ENCODE results near the gene CLMP. TPM values are rescaled to one million over a fixed set of nuclear protein-coding genes. Genes with fewer than 3 reads are reported as not detected.

CLMP gene
- total RNA-seq, 1 experiment from 2014 or later, result 10.5 TPM

DNA sequence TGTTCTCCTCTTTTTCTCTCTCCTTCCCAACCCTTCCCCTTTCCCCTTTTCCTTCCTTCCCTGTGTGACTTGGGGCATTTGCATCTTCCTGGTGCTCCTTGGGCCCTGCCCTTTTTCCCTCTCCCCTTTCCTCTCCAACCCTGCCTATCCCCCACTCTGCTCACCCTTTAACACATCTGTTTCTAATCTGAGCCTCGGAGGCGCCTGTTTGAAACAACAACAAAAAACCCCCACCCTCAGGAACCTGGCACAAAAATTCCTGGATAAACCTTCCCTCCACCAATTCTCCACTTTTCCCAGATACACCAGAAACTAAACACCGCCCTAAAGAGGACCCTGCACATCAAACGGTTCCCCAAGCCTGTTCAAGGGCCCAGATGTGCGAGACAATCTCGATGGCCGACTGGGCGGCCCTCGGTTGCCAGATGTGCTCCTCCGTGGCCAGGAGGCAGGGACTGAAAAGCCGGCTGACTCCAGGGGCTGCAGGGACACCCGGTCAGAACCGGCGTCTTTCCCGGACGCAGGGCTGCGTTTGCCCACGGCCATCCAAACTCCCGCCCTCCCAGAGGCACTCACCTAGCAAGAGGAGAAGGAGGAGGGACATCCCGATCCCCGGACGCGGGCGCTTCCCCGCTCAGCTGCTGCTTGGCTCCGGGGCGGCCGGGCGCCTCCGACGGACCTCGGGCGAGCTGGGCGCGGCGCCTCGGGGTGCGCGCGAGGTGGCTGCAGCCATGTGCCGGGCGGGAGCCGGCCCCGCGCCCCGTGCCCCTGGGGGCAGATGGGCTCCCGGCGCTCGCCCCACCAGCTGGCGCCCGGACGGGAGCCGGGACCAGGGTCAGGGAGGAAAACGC, 486 bp downstream of the CLMP start:
- DNase-seq (ENCODE audit: extremely low read depth, low read depth), result no peak

DNA sequence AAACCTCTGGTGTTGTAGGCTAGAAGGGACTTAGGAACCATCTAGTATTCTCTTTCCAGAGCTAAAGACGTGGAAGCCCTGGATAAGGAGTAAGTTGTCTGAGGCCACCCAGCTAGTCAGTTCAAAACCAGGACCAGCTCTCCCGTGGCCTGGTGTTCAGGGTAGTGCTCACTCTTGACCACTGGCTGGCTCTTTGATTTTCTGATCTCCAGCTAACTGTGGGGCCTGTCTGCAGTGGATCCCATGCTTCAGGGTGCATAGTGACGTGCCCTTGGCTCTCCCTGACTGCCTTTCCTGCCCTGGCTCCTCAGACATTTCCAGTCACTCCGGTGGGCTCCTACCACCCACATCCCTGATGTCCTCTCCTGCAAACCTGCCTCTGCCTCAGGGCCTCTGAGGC, 1.3 kb downstream of the CLMP start:
- DNase-seq (ENCODE audit: extremely low read depth, low read depth), result no peak

DNA sequence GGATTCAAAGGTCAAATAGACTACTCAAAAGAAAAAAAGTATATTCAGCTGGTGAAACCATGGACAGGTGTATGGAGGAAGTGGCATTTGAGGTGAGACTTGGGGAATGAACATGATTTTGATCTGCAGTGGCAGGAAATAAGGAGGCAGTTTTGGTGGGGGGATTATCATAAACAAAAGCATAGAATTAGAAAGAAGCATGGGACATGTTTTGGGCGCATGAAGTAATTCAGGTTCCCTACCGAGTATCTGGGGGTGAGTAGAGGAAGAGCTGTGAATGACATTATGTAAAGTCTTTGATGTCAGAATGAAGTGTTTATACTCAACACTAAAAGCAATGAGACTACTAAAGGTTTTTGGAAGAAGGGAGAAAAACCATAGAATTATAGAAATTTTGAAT, 3.1 kb downstream of the CLMP start:
- DNase-seq (ENCODE audit: extremely low read depth, low read depth), result no peak

DNA sequence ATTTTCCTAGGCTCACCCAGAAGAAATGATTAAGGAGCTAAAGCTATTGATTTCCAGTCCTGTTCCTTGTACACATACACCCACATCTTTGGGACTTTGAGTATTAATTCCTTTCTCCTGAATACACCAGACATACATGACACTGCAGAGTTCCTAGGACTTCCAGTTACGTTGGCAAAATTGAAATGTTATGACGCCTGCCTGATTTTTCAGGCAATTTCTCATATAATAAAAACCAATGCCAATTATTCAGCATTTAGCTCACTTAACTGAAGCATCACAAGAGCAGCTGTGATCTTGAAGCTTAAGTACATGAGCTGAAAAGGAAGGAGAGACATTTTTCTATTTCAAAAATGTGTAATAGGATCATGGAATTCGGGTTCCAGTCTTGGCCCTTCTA, 4.5 kb downstream of the CLMP start:
- DNase-seq (ENCODE audit: extremely low read depth, low read depth), result no peak

DNA sequence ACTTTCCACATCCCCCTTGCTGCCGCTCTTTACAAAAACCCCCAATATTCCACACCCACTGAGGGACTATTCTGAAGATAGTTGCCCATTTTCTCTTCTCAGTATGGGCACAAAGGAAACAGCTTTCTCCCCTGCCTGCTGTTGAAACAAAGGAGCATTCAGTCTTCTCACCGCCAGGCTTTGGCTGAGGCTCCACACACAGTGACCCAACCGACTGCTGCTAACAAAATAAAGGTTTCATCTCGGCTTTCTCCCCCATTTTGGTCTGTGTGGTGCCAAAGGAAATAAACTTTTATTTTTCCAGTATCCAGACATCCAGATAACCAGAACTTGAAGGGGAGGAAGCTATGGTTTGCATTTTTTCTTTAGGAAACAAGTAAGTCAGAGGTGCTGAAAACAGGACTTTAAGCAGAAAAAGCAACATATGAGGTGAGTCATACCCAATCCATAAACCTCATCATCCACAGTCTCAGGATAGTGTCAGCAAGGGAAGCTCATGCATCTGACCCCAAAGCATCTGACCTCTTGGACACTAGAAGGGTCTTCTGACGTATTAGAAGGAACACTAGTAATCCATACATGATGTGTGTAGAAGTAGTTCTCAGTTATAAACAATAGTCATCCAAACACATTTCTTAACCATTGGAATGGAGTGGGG, 6.4 kb downstream of the CLMP start:
- DNase-seq (ENCODE audit: extremely low read depth, low read depth), result no peak

DNA sequence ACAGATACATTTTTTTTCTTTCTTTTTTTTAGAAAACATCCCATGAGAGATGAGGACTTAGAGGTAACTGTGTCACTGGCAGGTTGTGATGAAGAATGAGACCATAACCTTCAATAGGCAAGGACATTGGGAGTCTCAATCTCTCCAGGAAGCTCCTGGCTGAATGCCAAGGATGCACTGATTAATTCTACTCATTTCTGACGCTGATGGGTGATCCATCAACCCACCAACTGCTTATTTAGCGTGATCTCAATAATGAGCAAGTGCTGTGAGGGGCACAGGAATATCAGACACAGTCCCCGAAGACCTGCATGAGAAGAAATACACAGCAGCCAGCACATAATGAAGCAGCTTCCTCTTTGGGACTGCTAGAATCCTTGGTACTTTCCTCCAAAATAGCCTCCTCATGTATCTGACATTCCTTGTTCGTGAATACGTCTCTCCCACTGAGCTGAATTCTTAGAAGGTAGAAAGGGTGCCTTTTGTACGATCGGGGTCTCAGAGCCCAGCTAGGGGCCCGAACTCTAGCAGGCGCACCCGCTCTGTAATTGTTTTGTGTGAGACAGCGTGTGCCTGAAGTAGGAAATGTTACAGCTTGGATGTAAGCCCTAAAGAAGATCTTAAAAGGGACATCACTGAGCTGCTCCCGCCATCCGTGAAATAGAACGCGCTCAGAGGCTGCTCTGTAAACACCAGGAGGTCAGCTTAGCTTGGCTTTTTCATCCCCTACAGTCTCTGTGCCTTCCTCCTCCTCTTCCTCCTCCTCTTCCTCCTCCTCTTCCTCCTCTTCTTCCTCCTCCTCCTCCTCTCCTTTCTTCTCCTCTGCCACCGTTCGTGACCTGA, 7.2 kb downstream of the CLMP start:
- no peak for DNase-seq (ENCODE audit: extremely low read depth, low read depth)

DNA sequence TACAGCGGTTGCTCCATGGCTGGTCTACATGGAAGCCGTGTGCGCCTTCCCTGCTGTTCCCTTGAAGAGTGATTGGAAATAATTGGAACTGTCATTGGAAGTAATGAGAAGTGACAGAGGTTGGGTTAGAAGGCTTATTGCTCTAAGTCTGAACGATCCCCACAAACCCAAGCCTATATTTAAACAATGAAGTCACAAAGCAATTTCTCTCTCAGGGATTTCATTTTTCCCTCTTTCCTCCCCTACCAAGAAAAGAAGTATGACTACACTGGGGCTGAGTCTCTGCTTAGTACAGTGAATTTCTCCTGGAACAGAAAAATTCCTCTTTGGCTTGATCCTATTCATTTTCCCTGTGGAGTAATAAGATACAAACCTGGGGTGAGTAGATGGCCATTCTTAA, 7.8 kb downstream of the CLMP start:
- no peak for DNase-seq (ENCODE audit: extremely low read depth, low read depth)

DNA sequence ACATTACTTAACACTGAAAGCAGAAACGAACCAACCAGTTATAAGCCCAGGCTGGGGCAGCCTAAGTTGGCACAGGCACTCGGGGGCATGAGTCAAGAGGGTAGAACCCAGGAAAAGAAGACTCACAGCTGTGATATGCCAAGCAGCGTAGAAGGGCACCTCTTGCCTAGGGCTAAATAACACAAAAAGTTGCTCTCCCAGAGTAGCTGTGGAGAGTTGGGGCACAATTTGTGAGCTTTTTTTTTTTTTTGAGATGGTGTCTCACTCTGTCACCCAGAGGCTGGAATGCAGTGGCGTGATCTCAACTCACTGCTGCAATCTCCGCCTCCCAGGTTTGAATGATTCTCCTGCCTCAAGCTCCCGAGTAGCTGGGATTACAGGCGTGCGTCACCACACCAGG, 8.8 kb downstream of the CLMP start:
- no peak for DNase-seq (ENCODE audit: extremely low read depth, low read depth)

DNA sequence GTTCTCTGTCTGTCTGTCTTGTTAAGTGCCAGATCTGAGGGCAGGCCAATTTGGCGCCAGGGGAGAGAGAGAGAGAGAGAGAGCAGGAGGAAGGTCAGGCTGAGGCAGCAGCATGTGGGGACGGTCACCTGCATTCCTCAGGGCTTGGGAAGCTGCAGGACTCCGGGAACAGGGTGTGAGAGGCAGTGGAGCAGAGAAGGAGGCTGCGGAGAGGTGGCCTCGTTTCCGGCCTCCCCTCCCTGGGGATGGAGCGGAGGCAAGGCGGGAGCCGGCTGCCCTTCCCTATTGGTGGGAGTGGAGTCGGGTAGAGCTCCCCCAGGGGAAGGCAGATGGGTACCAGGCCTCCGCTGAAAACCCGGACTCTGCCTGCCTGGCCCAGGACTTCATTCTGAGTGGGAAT, 9.7 kb downstream of the CLMP start:
- no peak for DNase-seq (ENCODE audit: extremely low read depth, low read depth)

DNA sequence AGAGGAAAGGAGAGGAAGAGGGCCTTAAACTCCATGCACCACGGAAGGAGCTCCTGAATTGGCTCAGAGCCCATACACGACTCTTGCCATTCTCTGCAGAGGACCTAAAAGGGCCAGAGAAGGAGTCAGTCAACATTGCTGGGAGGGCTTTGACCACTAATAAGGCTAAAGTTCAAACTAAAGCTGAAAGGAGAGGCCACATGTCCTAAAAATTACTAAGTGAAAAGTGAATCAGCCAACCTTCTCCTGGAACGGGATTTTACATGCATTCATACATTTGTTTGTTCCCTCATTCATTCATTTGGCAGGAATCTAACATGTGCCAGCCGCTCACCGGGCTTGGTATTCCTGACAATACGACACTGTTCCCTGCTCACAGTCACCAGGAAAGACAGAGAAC, 10.5 kb downstream of the CLMP start:
- DNase-seq (ENCODE audit: extremely low read depth, low read depth), result no peak

DNA sequence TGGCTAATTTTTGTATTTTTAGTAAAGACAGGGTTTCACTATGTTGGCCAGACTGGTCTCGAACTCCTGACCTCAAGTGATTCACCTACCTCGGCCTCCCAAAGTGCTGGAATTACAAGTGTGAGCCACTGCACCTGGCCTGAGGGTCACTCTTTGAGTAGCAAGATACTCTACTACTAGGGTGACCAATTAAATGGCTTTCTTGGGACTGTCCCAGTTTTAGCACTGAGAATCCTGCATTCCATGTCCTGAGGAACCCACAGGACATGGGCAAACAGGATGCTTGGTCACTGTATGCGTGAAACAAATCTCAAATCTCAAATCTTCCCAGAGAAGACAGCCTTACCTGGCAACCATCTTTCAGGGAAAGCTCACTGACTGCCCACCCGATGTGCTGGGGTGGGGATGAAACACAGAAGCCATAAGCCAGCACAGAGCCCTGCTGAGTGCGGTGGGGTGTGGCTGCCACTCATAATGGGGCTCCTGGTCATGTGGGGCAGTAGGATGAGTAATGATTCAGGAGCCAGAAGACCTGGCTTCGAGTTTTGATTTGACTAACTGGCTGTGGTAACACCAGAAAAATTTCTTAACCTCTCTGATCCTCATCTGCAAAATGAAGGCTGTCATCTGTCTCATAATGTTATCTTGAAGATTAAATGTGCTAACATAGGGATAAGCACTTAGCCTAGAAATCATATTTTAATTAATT, 11.5 kb downstream of the CLMP start:
- DNase-seq (ENCODE audit: extremely low read depth, low read depth), result no peak

DNA sequence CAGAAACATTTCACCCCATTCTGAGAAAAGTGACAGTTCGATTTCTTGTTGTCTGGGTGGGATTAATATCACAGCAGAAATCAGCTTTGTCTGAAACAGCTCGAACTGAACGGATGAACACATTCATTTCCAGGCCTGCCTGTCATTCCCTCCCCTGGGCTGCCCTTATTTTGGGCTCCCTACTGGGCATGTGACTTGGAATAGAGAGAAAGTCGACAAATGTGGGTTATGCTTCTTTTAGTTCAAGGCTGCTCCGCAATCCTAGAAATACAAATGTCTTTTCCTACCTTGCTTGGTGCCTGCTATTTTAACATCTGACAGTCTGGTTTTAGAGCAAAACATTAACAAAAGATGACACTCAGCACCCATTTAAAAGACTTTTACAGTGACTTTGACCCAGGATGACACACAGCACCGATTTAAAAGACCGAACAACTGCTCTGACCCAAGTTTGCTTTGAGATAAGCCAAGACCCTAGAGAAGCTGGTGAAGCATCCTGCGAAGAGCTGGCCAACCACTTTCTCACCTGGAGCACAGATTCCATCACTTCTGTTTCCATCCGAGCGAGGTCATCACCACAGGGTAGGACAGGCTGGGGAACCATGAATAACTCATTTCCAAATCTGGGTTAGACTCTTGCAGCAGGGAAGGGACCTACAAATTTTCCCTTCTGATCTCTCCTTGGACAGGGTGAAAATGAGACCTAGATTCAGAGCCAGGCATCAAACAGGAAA, 13.1 kb downstream of the CLMP start:
- no peak for DNase-seq (ENCODE audit: extremely low read depth, low read depth)

DNA sequence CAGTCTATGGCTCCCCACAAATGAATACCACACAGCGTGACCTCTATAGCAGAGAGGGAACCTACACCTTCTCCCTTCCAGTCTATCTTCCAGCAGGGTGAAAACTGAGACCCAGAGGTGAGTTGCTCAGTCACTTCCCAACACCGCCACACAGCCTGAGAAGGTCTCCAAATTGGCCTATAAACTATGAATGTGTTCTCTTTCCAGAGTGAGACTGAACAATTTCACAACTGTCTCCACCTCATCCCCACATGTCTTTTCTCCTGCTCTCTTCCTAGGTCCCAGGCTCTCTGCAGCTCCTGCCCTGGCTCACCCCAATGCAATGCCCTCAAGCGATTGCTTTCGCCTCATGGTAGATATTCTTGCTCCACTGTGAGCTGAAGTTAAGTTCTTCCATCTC, 14.0 kb downstream of the CLMP start:
- DNase-seq (ENCODE audit: extremely low read depth, low read depth), result no peak

DNA sequence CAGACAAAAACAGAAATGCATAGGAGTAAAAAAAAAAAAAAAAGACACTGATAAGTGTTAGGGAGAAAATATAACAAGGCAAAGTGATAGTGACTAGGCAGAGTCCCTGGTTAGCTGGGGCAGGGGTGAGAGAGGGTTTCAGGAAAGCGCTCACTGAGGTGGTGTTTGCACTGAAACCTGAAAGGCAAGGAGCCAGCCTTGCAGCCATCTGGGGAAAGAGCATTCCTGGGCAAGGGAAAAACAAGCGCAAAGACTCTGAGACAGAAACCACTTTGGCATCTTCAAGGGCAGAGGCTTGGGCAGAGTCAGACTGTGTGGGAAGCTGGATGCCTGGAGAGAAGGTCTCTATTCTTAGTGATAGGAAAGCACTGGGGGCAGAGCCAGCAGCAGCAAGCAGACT, 14.5 kb downstream of the CLMP start:
- no peak for DNase-seq (ENCODE audit: extremely low read depth, low read depth)

DNA sequence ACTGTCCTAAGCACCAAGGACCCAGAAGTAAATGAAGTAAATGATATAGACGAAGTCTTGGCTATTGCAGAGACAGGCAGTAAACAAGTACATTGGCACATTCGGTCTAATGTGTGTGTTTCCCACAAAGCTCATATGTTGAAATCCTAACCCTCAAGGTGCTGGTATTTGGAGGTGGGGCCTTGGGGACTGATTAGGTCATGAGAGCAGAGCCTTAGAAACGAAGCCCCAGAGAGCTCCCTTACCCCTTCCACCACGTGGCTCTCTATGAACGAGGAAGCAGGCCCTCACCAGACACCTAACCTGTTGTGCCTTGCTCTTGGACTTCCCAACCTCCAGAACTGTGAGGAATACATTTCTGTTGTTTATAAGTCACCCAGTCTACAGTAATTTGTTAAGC, 14.9 kb downstream of the CLMP start:
- no peak for DNase-seq (ENCODE audit: extremely low read depth, low read depth)

DNA sequence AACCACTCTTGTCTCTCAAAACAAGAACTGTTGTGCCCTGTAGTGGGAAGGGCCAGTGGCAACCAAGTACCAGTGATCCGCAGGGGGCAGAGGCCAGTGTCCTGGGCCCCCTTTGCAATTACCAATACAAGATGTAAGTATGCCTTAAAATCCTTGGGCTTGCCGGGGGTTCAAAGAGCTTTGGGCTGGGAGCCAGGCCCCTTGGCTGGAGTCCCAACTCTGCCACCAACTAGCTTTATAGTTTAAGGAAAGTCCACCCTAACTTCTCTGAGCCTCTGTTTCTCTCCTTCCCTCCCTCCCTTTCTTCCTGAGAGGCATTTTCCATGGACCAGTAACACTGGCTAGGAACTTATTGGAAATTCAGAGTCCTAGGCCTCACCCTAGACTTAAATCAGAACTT, 15.5 kb downstream of the CLMP start:
- no peak for DNase-seq (ENCODE audit: extremely low read depth, low read depth)

DNA sequence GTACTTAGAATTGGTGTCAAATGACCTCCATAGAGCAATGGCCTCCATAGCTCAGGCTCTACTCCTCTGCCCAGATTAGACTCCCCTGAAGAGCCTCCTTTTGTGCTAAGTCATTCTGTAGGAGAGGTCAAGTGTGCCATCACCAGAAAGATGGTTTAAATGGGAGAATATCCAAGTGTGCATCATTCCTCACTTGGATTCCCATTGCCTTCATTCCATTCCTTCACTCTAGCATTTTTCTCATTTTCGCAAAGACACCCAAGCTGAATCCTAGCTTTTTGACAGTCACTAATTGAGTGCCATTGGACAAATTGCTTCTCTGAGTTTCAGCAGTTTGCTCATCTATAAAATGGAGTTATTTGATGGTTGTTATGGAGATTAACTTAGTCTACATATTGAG, 16.9 kb downstream of the CLMP start:
- no peak for DNase-seq (ENCODE audit: extremely low read depth, low read depth)

DNA sequence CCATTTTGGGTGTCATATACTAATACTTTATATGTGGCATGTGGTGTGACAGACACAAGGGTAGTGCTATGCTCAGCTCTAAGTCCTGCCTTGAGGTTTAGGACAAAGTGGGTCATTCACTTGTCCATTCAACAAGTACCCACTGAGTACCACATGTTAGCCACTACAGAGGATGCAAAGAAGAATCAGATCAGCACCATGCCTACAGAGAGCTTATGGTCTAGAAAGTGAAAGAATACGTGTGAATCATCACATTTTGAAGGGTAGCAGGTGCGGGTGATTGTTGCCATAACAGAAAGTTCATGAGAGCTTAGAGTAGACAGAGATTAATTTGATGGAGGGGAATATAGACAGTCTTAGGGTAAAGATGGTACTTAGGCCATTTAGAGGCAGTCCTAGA, 18.3 kb downstream of the CLMP start:
- DNase-seq (ENCODE audit: extremely low read depth, low read depth), result no peak

DNA sequence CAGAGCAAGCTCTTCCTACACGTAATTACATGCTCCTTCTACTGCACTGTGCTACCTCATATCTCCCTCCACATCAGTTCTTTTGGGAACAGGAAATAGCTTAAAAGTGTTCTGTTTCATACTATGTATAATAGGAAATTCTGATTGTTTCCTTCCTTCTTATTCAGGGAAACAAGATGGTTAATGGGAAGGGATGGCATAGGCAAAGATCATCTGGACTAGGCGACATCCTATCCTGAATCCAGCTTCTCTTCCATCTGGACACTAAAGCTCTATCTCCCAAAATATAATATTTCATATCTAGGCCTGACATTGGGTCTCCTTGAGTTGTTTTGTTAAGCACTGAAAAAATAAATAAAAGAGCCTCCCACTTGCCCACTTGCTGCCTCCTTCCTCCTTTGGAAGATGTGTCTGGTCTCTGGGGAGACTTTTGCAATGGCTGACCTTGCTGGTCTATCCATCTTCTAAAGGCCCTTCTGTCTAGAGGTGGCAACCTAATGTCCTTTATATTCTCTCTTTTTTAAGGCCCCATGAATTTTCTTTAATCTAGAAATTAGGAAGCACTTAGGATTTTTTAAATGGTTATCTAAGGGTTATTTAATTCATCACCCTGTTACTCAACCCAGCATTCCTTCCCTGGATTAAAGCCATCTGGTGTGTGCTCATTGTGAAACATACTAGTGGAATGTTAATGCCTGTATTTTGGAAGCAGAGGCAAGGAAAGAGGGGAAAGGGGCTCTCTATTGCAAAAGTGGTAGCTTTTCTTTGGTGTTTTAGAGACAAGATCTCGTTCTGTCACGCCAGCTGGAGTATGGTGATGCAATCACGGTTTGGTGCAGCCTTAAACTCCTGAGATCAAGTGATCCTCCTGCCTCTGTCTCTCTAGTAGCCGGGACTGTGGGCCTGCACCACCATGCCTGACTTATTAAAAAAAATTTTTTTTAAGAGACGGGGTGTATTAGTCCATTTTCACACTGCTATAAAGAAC, 20.6 kb downstream of the CLMP start:
- DNase-seq (ENCODE audit: extremely low read depth, low read depth), result no peak

Measured in NCI-H460 (cell line).